Tibial nerve (tissue), 4 donors: ENCODE measurements around the gene DGKH. TPM values are rescaled to one million over a fixed set of nuclear protein-coding genes. Genes with fewer than 3 reads are reported as not detected.

ENCODE experiments used
- DNase-seq, 2 donors: peaks; one replicate each; pipeline ENCODE4 v3.0.0-alpha.2; 2019; ENCODE audit warnings: low spot score in 2 of 2
- H3K27ac ChIP-seq, 4 donors: fragments of 200-600 bp; sonication (generic) in 3 of 4; one replicate each; pipeline ENCODE4 v1.5.1; 2017 to 2019; ENCODE audit warnings: mild to moderate bottlenecking in 1 of 4
- H3K27me3 ChIP-seq, 2 donors: fragments of 200-600 bp; sonication (generic) in 1 of 2; one replicate each; pipeline versions ENCODE4 v1.5.1 to v1.6.0; 2017 to 2019
- H3K36me3 ChIP-seq, 3 donors: fragments of 200-600 bp; sonication (generic); one replicate each; pipeline ENCODE4 v1.5.1; 2018 to 2019
- H3K4me1 ChIP-seq, 4 donors: fragments of 200-600 bp; sonication (generic) in 3 of 4; one replicate each; pipeline ENCODE4 v1.5.1; 2017 to 2019
- H3K4me3 ChIP-seq, 4 donors: fragments of 200-600 bp; sonication (generic) in 3 of 4; one replicate each; pipeline ENCODE4 v1.5.1; 2017 to 2019; ENCODE audit warnings: mild to moderate bottlenecking in 1 of 4, moderate library complexity in 1 of 4
- H3K9me3 ChIP-seq, 4 donors: fragments of 200-600 bp; sonication (generic) in 3 of 4; one replicate each; pipeline ENCODE4 v1.5.1; 2017 to 2019
- CTCF ChIP-seq, 5 experiments: fragments of 200-600 bp in 3 of 5; fragments of 450-650 bp in 2 of 5; sonication (generic) in 3 of 5; IDR thresholded peaks; one replicate each; pipeline ENCODE4 v1.5.1; 2016 to 2019; ENCODE audit warnings: antibody characterized with exemption in 5 of 5, mild to moderate bottlenecking in 3 of 5, moderate library complexity in 2 of 5
- EP300 ChIP-seq, 2 donors: sonication (generic); formaldehyde crosslinking; IDR thresholded peaks; one replicate each; pipeline ENCODE4 v1.6.1; 2017; ENCODE audit warnings: antibody characterized with exemption in 2 of 2, mild to moderate bottlenecking in 1 of 2
- POLR2A ChIP-seq, 2 donors: fragments of 450-650 bp; IDR thresholded peaks; one replicate each; pipeline ENCODE4 v1.6.1; 2017; ENCODE audit warnings: antibody characterized with exemption in 2 of 2, mild to moderate bottlenecking in 2 of 2, moderate library complexity in 2 of 2
- WGBS, 2 donors: methylation state at CpG; one replicate each; pipeline ENCODE4 v1.1.5; 2018; 5-methylcytosine and 5-hydroxymethylcytosine counted together
- total RNA-seq, 4 donors: library from RNA; depleted of rRNA; stranded (reverse); fragments of >200 nt; gene quantifications; one replicate each; pipeline ENCODE4 v1.1.0, GENCODE V29; 2016

Gene DGKH
- total RNA-seq, 4 donors from 2014 or later = 9.6 to 14.5 (median 12.3) TPM

GRCh38 chr13:42239644-42240043 is 191.2 kb downstream of the DGKH start:
- no peaks in the 10 kb centered on the region for H3K4me1 ChIP-seq
- TF ChIP-seq POLR2A (IDR thresholded peaks at IDR 0.05) (no peak), EP300 (IDR thresholded peaks at IDR 0.05) (no peak), CTCF (IDR thresholded peaks at IDR 0.05) (no peak)
- no peaks in the 10 kb centered on the region for H3K36me3 ChIP-seq
- no peaks in the 10 kb centered on the region for H3K27me3 ChIP-seq
- no peak for DNase-seq
- no peak overlapping the region for H3K27ac ChIP-seq
- H3K4me3 ChIP-seq = no peak overlapping the region
- H3K9me3 ChIP-seq = no peaks in the 10 kb centered on the region

GRCh38 chr13:42246541-42246940 is 198.1 kb downstream of the DGKH start:
- no peaks in the 10 kb centered on the region for H3K4me1 ChIP-seq
- WGBS, 2 donors = 88 to 94% methylated on average over 8 of the region's 8 CpGs
- H3K27me3 ChIP-seq = no peaks in the 10 kb centered on the region
- H3K9me3 ChIP-seq = no peaks in the 10 kb centered on the region
- DNase-seq = no peak
- no peaks in the 10 kb centered on the region for H3K36me3 ChIP-seq
- H3K4me3 ChIP-seq = no peak overlapping the region
- no peak for TF ChIP-seq EP300 (IDR thresholded peaks at IDR 0.05)
- TF ChIP-seq CTCF (IDR thresholded peaks at IDR 0.05) = no peak
- TF ChIP-seq POLR2A (IDR thresholded peaks at IDR 0.05) = no peak
- no peak overlapping the region for H3K27ac ChIP-seq

GRCh38 chr13:42247883-42248282 is 199.4 kb downstream of the DGKH start:
- 50 to 74% methylated on average over 2 of the region's 2 CpGs for WGBS, 2 donors
- TF ChIP-seq CTCF (IDR thresholded peaks at IDR 0.05) (no peak), POLR2A (IDR thresholded peaks at IDR 0.05) (no peak), EP300 (IDR thresholded peaks at IDR 0.05) (no peak)

GRCh38 chr13:42255886-42256285 is 207.4 kb downstream of the DGKH start:
- TF ChIP-seq CTCF (IDR thresholded peaks at IDR 0.05) (no peak), EP300 (IDR thresholded peaks at IDR 0.05) (no peak), POLR2A (IDR thresholded peaks at IDR 0.05) (no peak)
- H3K9me3 ChIP-seq = no peaks in the 10 kb centered on the region
- no peaks in the 10 kb centered on the region for H3K4me1 ChIP-seq
- 84 to 85% methylated on average over 5 of the region's 5 CpGs for WGBS, 2 donors
- H3K36me3 ChIP-seq = no peaks in the 10 kb centered on the region
- H3K27ac ChIP-seq = no peak overlapping the region
- H3K27me3 ChIP-seq = no peaks in the 10 kb centered on the region
- no peak for DNase-seq
- no peak overlapping the region for H3K4me3 ChIP-seq

More at GRCh38 chr13:42247883-42248282, 199.4 kb downstream of the DGKH start:
- H3K4me3 ChIP-seq = no peak overlapping the region
- DNase-seq = no peak
- H3K9me3 ChIP-seq = no peaks in the 10 kb centered on the region
- no peak overlapping the region for H3K27ac ChIP-seq
- no peaks in the 10 kb centered on the region for H3K4me1 ChIP-seq
- no peaks in the 10 kb centered on the region for H3K36me3 ChIP-seq
- no peaks in the 10 kb centered on the region for H3K27me3 ChIP-seq

GRCh38 chr13:42258747-42259146 is 210.3 kb downstream of the DGKH start:
- no peaks in the 10 kb centered on the region for H3K36me3 ChIP-seq
- H3K27me3 ChIP-seq = no peaks in the 10 kb centered on the region
- H3K9me3 ChIP-seq = no peaks in the 10 kb centered on the region
- H3K27ac ChIP-seq = no peak overlapping the region
- 66 to 78% methylated on average over 5 of the region's 5 CpGs for WGBS, 2 donors
- no peak for TF ChIP-seq CTCF (IDR thresholded peaks at IDR 0.05)
- no peak for TF ChIP-seq EP300 (IDR thresholded peaks at IDR 0.05)
- TF ChIP-seq POLR2A (IDR thresholded peaks at IDR 0.05) = no peak
- H3K4me1 ChIP-seq = no peaks in the 10 kb centered on the region
- no peak for DNase-seq
- H3K4me3 ChIP-seq = no peak overlapping the region
